ENCODE results near the gene GNAI1.

Gene GNAI1

GRCh38 chr7:80257756-80258155, 123.1 kb downstream of the GNAI1 start:
- no peak for DNase-seq

GRCh38 chr7:80260606-80261005, 126.0 kb downstream of the GNAI1 start:
- no peak for DNase-seq

GRCh38 chr7:80263333-80263732, 128.7 kb downstream of the GNAI1 start:
- DNase-seq, result no peak

- DNase-seq, result no peak
These were observed 129.2 kb downstream of the GNAI1 start for GRCh38 chr7:80263821-80264220.

- no peak for DNase-seq
These were observed 130.3 kb downstream of the GNAI1 start for GRCh38 chr7:80264769-80265495.

- no peak for DNase-seq
These were observed 138.1 kb downstream of the GNAI1 start for GRCh38 chr7:80272560-80273239.

- no peak for DNase-seq
These were observed 138.7 kb downstream of the GNAI1 start for GRCh38 chr7:80273327-80273726.

- DNase-seq, result no peak
These were observed 140.6 kb downstream of the GNAI1 start for GRCh38 chr7:80275192-80275605.
